Astrocyte (in vitro differentiated cells and primary cell): ENCODE results near the gene FGF8. TPM values are rescaled to one million over a fixed set of nuclear protein-coding genes. Genes with fewer than 3 reads are reported as not detected.
A peak's percentile ranks its signal among the peaks of the same experiment; 100 is the strongest.

Experiments used
- DNase-seq: peaks from one replicate; pipeline ENCODE4 v3.0.0-alpha.2; 2010; ENCODE audit warnings: low read depth
- FAIRE-seq: peaks from 2 replicates; lab custom pipeline; 2011; peaks lifted over from hg19 to GRCh38; lab: Jason Lieb, UNC
- H2AFZ ChIP-seq: 2 replicates; pipeline ENCODE4 v1.6.0; 2012; ENCODE audit warnings: low read depth, low read length, inconsistent platforms
- H3K27ac ChIP-seq: 2 replicates; pipeline ENCODE4 v1.5.1; 2011; ENCODE audit warnings: low read depth, low read length, inconsistent platforms
- H3K27me3 ChIP-seq: 2 replicates; pipeline ENCODE4 v1.6.0; 2011; ENCODE audit warnings: low read length, inconsistent platforms; ENCODE audit not compliant: insufficient read depth
- H3K36me3 ChIP-seq: 2 replicates; pipeline ENCODE4 v1.5.1; 2011; ENCODE audit warnings: low read length, inconsistent platforms; ENCODE audit not compliant: insufficient read depth
- H3K4me1 ChIP-seq: 2 replicates; pipeline ENCODE4 v1.5.1; 2011; ENCODE audit warnings: low read length, inconsistent platforms; ENCODE audit not compliant: insufficient read depth
- H3K4me2 ChIP-seq: 2 replicates; pipeline ENCODE4 v1.6.0; 2012; ENCODE audit warnings: low read length, inconsistent platforms
- H3K4me3 ChIP-seq: 2 replicates; pipeline ENCODE4 v1.5.1; 2011; ENCODE audit warnings: low read depth, mild to moderate bottlenecking, low read length, inconsistent platforms; ENCODE audit not compliant: insufficient read depth
- H3K79me2 ChIP-seq: 2 replicates; pipeline ENCODE4 v1.6.0; 2012; ENCODE audit warnings: mild to moderate bottlenecking, low read length, inconsistent platforms; ENCODE audit not compliant: insufficient read depth
- H3K9ac ChIP-seq: 2 replicates; pipeline ENCODE4 v1.6.0; 2012; ENCODE audit warnings: mild to moderate bottlenecking, low read length, inconsistent platforms
- H3K9me3 ChIP-seq: 2 replicates; pipeline ENCODE4 v1.5.1; 2012; ENCODE audit warnings: low read depth, mild to moderate bottlenecking, low read length, inconsistent platforms; ENCODE audit not compliant: insufficient read depth
- H4K20me1 ChIP-seq: 2 replicates; pipeline ENCODE4 v1.6.0; 2012; ENCODE audit warnings: low read length, inconsistent platforms; ENCODE audit not compliant: insufficient read depth
- H3K27ac Mint-ChIP-seq: one replicate; pipeline ENCODE4 v1.8.0; 2021; ENCODE audit warnings: mild to moderate bottlenecking, mixed read lengths; ENCODE audit not compliant: unreplicated experiment
- H3K27me3 Mint-ChIP-seq: one replicate; pipeline ENCODE4 v1.8.0; 2021; ENCODE audit warnings: low read depth, mixed read lengths; ENCODE audit not compliant: unreplicated experiment
- H3K36me3 Mint-ChIP-seq: one replicate; pipeline ENCODE4 v1.8.0; 2021; ENCODE audit warnings: low read depth, mixed read lengths; ENCODE audit not compliant: unreplicated experiment
- H3K4me1 Mint-ChIP-seq: one replicate; pipeline ENCODE4 v1.8.0; 2021; ENCODE audit warnings: low read depth, mixed read lengths; ENCODE audit not compliant: unreplicated experiment
- H3K4me3 Mint-ChIP-seq: one replicate; pipeline ENCODE4 v1.8.0; 2021; ENCODE audit warnings: mild to moderate bottlenecking, moderate library complexity, mixed read lengths; ENCODE audit not compliant: unreplicated experiment
- H3K9me3 Mint-ChIP-seq: one replicate; pipeline ENCODE4 v1.8.0; 2021; ENCODE audit warnings: mild to moderate bottlenecking, mixed read lengths; ENCODE audit not compliant: unreplicated experiment
- EZH2 ChIP-seq: IDR thresholded peaks from 2 replicates; pipeline ENCODE4 v1.6.1; 2012; ENCODE audit warnings: mild to moderate bottlenecking, low read length, inconsistent platforms; ENCODE audit not compliant: insufficient read depth
- total RNA-seq: library from RNA; stranded (reverse); gene quantifications from 2 replicates; pipeline ENCODE4 v1.2.1, GENCODE V29; 2021
- TF ChIP-seq, protein P1 (sequence below): IDR thresholded peaks from 2 replicates; pipeline ENCODE4 v1.5.1; 2011; ENCODE audit warnings: low read depth, mild to moderate bottlenecking, inconsistent platforms, low read length, moderate library complexity; ENCODE audit not compliant: insufficient read depth

Gene FGF8
- total RNA-seq, 1 donor from 2014 or later: 0.61 TPM

DNA sequence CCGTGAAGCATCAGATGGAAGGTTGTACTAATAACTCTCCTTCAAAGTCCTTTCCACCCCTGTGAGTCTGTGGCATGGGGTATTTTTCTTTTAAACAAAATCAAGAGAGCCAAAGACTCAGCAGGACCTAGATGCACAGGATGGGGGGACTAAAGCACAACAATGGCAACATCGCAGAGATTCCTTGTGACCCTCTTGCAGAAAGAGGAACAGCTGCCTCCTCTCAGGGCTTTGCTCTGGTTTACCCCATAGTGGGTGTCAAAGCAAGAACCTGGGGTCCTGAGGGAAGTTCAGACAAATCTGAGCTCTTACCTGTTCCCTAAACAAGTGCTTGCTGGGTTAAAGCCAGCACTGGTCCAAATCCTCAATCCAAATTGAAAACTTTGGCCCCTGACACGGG lies 39.2 kb downstream of the FGF8 start:
- H3K27ac ChIP-seq: no peak overlapping the region
- Mint-ChIP-seq H3K36me3 (peaks cover 1% of the 10 kb centered on the region), H3K4me1 (no peaks in the 10 kb centered on the region), H3K27me3 (peaks cover 34% of the 10 kb centered on the region), H3K9me3 (peaks cover 2% of the 10 kb centered on the region), H3K27ac (no peak overlapping the region), H3K4me3 (no peak overlapping the region)
- FAIRE-seq: no peak
- DNase-seq: no peak
- H3K4me3 ChIP-seq: no peak overlapping the region
- H3K4me2 ChIP-seq: no peak overlapping the region
- no peaks in the 10 kb centered on the region for H3K36me3 ChIP-seq
- H3K9ac ChIP-seq: no peak overlapping the region
- H3K27me3 ChIP-seq: peaks cover 24% of the 10 kb centered on the region
- H4K20me1 ChIP-seq: no peaks in the 10 kb centered on the region
- TF ChIP-seq, protein P1, sequence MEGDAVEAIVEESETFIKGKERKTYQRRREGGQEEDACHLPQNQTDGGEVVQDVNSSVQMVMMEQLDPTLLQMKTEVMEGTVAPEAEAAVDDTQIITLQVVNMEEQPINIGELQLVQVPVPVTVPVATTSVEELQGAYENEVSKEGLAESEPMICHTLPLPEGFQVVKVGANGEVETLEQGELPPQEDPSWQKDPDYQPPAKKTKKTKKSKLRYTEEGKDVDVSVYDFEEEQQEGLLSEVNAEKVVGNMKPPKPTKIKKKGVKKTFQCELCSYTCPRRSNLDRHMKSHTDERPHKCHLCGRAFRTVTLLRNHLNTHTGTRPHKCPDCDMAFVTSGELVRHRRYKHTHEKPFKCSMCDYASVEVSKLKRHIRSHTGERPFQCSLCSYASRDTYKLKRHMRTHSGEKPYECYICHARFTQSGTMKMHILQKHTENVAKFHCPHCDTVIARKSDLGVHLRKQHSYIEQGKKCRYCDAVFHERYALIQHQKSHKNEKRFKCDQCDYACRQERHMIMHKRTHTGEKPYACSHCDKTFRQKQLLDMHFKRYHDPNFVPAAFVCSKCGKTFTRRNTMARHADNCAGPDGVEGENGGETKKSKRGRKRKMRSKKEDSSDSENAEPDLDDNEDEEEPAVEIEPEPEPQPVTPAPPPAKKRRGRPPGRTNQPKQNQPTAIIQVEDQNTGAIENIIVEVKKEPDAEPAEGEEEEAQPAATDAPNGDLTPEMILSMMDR: no peak
- TF ChIP-seq EZH2: no peak
- no peaks in the 10 kb centered on the region for H3K9me3 ChIP-seq
- no peak overlapping the region for H2AFZ ChIP-seq
- H3K4me1 ChIP-seq: no peaks in the 10 kb centered on the region
- H3K79me2 ChIP-seq: no peaks in the 10 kb centered on the region

GRCh38 chr10:101732096-101732495 lies 43.8 kb downstream of the FGF8 start:
- FAIRE-seq (peak; percentile 26), DNase-seq (no peak)
- Mint-ChIP-seq H3K27ac (no peak overlapping the region), H3K9me3 (peaks cover 2% of the 10 kb centered on the region), H3K36me3 (no peaks in the 10 kb centered on the region), H3K27me3 (peaks cover 27% of the 10 kb centered on the region), H3K4me3 (no peak overlapping the region), H3K4me1 (no peaks in the 10 kb centered on the region)
- H3K4me1 ChIP-seq: no peaks in the 10 kb centered on the region
- TF ChIP-seq, protein P1: no peak
- no peak for TF ChIP-seq EZH2
- H3K9me3 ChIP-seq: no peaks in the 10 kb centered on the region
- H3K4me2 ChIP-seq: no peak overlapping the region
- no peak overlapping the region for H3K27ac ChIP-seq
- no peak overlapping the region for H3K4me3 ChIP-seq
- no peak overlapping the region for H3K9ac ChIP-seq
- no peaks in the 10 kb centered on the region for H3K36me3 ChIP-seq
- H2AFZ ChIP-seq: no peak overlapping the region
- H3K27me3 ChIP-seq: peaks cover 17% of the 10 kb centered on the region
- no peaks in the 10 kb centered on the region for H3K79me2 ChIP-seq
- no peaks in the 10 kb centered on the region for H4K20me1 ChIP-seq

- H3K27ac ChIP-seq: no peak overlapping the region
- H3K36me3 ChIP-seq: no peaks in the 10 kb centered on the region
- no peaks in the 10 kb centered on the region for H3K79me2 ChIP-seq
- peaks cover 20% of the 10 kb centered on the region for H3K27me3 Mint-ChIP-seq
- H3K4me3 Mint-ChIP-seq: no peak overlapping the region
- peaks cover 2% of the 10 kb centered on the region for H3K9me3 Mint-ChIP-seq
- no peaks in the 10 kb centered on the region for H3K4me1 ChIP-seq
- TF ChIP-seq, protein P1: no peak
- TF ChIP-seq EZH2: no peak
- no peaks in the 10 kb centered on the region for H3K36me3 Mint-ChIP-seq
- H4K20me1 ChIP-seq: no peaks in the 10 kb centered on the region
- no peaks in the 10 kb centered on the region for H3K4me1 Mint-ChIP-seq
- H3K9me3 ChIP-seq: no peaks in the 10 kb centered on the region
- H3K27me3 ChIP-seq: peaks cover 16% of the 10 kb centered on the region
- no peak overlapping the region for H3K27ac Mint-ChIP-seq
- H3K9ac ChIP-seq: no peak overlapping the region
- H3K4me3 ChIP-seq: no peak overlapping the region
- no peak overlapping the region for H2AFZ ChIP-seq
- DNase-seq (no peak), FAIRE-seq (no peak)
- no peak overlapping the region for H3K4me2 ChIP-seq
Measured at GRCh38 chr10:101726115-101726387, 49.9 kb downstream of the FGF8 start.
